AG04449 (cell line): ENCODE data around the gene DPP7.

Experiments used
- CTCF ChIA-PET: fragments of 350-600 bp; formaldehyde crosslinking; extraction: SDS; loops from one replicate; lab custom pipeline; 2021; ENCODE audit warnings: antibody characterized with exemption; lab: Yijun Ruan, JAX
- POLR2A ChIA-PET: fragments of 400-600, 350-600 bp; formaldehyde crosslinking; extraction: SDS; loops from one replicate; lab custom pipeline; 2020; ENCODE audit warnings: antibody characterized with exemption, inconsistent platforms; lab: Yijun Ruan, JAX
- DNase-seq: peaks from one replicate; pipeline ENCODE4 v3.0.0-alpha.2; 2010; ENCODE audit warnings: low read depth, low spot score
- H3K4me3 ChIP-seq: 2 replicates; pipeline ENCODE4 v1.5.1; 2011; ENCODE audit warnings: low read depth, mild to moderate bottlenecking, control low read depth, low read length
- CTCF ChIP-seq: IDR thresholded peaks from one replicate; pipeline ENCODE4 v1.5.1; 2011; ENCODE audit warnings: mild to moderate bottlenecking, moderate library complexity, low read length, control low read depth, inconsistent platforms; ENCODE audit not compliant: insufficient read depth; ENCODE audit errors: missing control alignments

DPP7 gene

GRCh38 chr9:137105814-137106661, 8.5 kb downstream of the DPP7 start:
- ChIA-PET POLR2A (interaction anchor here (0.7 to 1.4 kb wide), 3 partner anchors 9 to 135 kb away, joined by 3 to 7 read pairs (median 3); partner anchors contain the start of genes DPP7 and TUBB4B), CTCF (interaction anchor here (1.0 to 1.2 kb wide), 2 partner anchors 9 to 10 kb away, joined by 3 read pairs; no protein-coding TSS in a partner anchor)
- no peak overlapping the region for H3K4me3 ChIP-seq
- DNase-seq, result no peak
- TF ChIP-seq CTCF, result no peak

- no peak overlapping the region for H3K4me3 ChIP-seq
- DNase-seq, result no peak
- ChIA-PET CTCF (interaction anchor here (1.1 kb wide), 1 partner anchor 11 kb away, joined by 3 read pairs; no protein-coding TSS in a partner anchor), POLR2A (no interaction called here)
- TF ChIP-seq CTCF, result no peak
These were observed 11.1 kb downstream of the DPP7 start for GRCh38 chr9:137103206-137103999.

GRCh38 chr9:137099231-137099630, 15.3 kb downstream of the DPP7 start:
- POLR2A ChIA-PET, result interaction anchor here (0.7 kb wide), 1 partner anchor 141 kb away, joined by 3 read pairs; the partner anchor contains the start of gene TUBB4B
- TF ChIP-seq CTCF, result no peak
- CTCF ChIA-PET, result no interaction called here
- no peak for DNase-seq
- H3K4me3 ChIP-seq, result no peak overlapping the region

- H3K4me3 ChIP-seq, result no peak overlapping the region
- TF ChIP-seq CTCF, result no peak
- POLR2A ChIA-PET, result no interaction called here
- DNase-seq, result no peak
- CTCF ChIA-PET, result interaction anchor here (0.6 to 1.0 kb wide), 2 partner anchors 8 to 11 kb away, joined by 3 read pairs; partner anchors contain the start of gene MAN1B1
These were observed 16.6 kb downstream of the DPP7 start for GRCh38 chr9:137097761-137098462.

- ChIA-PET POLR2A (no interaction called here), CTCF (interaction anchor here (0.6 to 1.7 kb wide), 4 partner anchors 9 to 33 kb away, joined by 3 to 4 read pairs (median 3); partner anchors contain the start of gene MAN1B1)
- no peak for DNase-seq
- TF ChIP-seq CTCF, result no peak
- no peak overlapping the region for H3K4me3 ChIP-seq
These were observed 17.6 kb downstream of the DPP7 start for GRCh38 chr9:137096785-137097546.
